Ramos (cell line): Measurements from ENCODE around the gene FOXD4L6.
"Not testable (repeated sequence)": the region's sequence is repeated elsewhere in the genome, so short reads cannot be mapped to it uniquely, and the experiment has no call there.

ENCODE experiments used
- in situ Hi-C: fragments of 300-500 bp; cut with MboI; formaldehyde crosslinking; loops from one replicate; pipeline ENCODE4 v1.14.3; 2022; ENCODE audit warnings: low sequenced_read_pairs; ENCODE audit not compliant: unreplicated experiment

The FOXD4L6 gene

DNA sequence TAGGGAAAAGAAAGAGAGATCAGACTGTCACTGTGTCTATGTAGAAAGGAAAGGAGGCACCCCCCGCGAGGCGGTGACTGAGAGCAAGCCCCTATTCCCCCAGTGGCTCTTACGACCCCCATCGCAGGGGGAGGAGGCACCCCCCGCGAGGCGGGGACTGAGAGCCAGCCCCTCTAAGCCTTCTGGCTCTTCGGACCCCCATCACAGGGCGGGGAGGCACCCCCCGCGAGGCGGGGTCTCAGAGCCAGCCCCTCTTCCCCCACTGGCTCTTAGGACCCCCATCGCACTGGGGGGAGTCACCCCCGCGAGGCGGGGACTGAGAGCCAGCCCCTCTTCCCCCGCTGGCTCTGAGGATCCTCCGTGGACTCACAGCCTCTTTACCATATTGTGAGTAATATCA, 23.9 kb downstream of the FOXD4L6 start:
- in situ Hi-C loops = not testable (repeated sequence)

DNA sequence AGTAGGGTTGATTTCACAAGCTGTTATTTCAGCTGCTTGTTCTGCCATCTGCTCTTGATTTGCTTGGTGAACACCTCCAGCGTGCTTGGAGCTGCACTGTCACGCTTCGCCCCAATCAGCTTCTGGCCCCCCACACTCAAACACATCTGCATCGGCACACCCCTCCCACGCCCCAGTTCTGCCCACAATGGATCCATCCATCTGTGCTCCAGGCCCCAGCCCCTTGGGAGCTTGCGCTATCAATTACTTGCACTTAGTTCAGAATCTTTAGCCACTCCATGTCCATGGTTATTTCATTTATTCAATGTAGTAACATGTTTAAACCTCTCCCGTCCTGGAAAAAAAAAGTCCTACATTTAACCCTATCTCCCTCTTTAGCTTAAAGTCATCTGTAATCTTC, 28.0 kb downstream of the FOXD4L6 start:
- in situ Hi-C loops = not testable (repeated sequence)

DNA sequence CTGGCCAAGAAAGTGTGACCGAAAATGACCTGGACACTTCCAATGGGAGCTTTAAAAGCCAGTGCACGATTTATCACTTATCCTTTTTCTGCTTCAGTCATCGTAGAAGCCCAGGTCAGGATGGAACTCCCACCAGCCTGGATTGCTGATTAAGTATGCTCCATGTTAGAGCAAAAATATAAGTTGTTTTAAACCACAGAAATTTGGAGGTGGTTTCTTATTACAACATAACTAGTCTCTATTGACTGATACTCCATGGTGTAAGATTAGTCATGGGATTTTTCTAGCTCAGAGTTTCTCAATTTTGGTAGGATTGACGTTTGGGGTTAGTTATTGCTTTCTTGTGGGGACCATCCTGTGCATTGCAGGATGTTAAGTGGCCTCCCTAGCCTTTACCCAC, 29.7 kb downstream of the FOXD4L6 start:
- in situ Hi-C loops = not testable (repeated sequence)

DNA sequence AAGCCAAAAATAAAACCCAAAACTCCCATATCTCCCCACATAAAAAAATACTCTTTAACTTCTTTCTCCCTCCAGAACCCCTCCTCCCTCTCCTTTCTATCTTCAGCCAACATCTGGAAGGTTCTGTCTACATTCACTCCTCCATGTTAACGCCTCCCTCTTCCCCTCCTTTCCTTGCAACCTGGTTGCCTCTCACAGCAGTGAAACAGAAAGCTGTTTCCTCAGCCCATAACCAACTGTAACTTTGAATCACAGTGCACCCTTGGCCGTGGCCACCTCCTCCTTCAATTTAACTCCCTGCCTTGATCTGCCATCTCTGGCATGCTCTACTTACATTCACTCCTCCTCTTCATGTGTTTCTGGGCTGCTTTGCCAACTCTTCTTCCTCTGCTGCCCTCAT, 33.4 kb downstream of the FOXD4L6 start:
- in situ Hi-C loops = not testable (repeated sequence)

DNA sequence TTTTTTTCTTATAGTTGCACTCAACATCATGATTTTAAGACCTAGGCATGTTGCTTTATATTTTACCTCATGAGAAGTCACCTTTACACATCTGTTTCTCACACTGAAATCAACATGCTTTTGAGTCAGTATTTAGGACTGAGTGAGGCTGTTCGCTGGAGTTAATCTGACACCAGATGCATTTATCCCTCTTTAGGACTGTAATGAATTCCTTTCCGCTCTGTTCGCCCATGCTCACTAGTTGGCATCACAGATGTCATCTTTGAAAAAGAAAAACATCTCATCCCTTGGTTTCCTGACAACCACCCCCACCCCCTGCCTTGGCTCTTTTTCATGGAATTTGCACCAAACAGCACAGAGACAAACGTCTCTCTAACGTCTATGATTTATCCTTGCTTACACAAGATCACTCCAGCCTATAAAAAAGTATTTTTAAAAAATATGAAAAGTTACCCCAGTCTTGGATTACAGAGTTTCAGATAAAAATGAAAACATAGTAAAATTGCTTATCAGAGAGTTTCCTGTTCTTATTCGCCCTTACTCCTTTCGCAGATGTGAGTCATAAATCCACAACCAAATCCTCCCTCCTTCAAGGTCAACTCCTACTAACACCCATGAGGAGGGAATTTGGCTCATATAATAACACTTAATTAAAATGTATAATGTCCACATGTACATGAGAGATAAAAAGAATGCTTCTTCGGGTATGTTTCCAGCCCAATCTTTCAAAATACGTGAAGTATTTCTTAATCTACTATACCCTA, 34.3 kb downstream of the FOXD4L6 start:
- in situ Hi-C loops = not testable (repeated sequence)

DNA sequence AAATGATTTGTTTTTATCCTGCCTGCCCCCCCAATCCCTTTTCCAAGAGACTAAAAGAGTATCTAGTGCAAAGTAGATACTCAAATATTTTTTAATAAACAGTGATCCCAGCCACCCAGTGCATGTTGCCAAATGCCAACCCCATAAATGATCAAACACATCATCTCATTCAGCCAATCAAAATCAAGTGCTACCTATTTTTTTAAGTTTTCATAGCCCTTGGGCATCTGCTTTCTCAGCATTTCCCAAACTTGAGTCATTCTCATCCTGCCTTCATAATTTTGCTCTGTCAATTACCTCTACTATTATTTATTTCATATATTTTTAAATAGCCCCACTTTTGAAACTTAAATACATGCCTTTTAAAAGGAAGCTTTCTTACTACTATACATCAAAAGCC, 37.6 kb downstream of the FOXD4L6 start:
- in situ Hi-C loops = not testable (repeated sequence)

DNA sequence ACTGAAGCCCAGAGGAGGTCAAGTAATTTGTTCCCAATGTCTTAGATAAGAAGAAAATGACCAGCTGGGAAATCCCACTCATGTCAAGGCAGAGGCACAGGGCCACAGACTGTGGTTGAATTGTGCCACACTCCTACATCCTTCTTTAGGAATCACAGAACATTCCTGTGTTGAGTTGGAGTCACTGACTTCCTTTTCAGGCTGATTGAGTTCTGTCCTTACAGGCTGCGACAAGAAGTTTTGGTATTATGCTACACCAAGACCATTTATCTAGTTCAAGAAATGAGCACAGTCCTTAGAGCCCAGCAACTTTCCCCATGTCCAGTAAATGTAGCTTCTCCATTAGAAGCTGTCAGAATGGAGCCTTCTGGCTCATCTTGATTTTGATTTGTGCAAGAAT, 38.1 kb downstream of the FOXD4L6 start:
- in situ Hi-C loops = not testable (repeated sequence)

DNA sequence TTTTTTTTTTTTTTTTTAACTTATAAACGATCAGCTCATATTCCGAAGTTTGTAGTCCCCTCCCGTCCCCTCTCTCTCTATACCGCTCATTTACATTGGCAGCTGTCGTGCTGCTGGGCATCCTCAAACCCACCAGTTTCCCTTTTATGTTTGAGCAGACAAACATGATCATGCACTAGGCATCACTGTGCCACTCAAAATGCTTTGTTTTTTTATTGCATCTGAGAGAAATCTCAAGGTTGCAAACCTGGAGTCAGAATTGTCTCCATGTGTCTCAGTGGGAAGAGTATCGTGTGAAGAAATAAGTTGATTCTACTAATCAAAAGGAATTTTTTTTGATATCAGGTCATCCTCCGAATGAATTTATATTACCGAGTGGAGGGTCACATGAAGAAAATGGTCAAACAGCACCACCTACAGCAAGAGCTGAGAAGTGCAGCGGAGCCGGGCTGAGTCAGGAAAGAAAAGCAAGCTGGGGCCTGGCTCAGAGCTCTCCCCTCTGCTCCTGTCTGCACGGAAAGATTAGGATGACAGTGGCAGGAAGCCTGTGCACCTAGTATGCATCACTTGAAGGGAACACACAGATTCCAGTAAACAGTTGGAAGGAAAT, 39.9 kb downstream of the FOXD4L6 start:
- in situ Hi-C loops = not testable (repeated sequence)

DNA sequence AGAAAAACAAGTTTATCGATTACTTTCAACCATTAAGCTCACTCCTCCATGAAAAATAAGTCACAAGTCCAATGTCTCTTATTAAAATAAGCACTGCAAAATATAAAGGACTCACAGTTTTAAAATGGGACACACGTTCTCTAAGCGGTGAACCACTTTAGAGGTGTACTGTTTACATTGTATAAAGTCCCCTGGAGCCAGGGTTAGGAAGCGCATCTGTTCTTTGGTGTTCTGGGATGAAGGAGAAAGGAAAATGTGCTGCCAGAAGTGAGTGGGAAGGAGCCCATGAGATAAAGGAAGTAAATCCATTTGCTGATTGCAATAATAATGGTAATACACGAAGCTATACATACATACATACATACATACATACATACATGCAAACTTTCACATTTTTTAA, 40.6 kb downstream of the FOXD4L6 start:
- in situ Hi-C loops = not testable (repeated sequence)

DNA sequence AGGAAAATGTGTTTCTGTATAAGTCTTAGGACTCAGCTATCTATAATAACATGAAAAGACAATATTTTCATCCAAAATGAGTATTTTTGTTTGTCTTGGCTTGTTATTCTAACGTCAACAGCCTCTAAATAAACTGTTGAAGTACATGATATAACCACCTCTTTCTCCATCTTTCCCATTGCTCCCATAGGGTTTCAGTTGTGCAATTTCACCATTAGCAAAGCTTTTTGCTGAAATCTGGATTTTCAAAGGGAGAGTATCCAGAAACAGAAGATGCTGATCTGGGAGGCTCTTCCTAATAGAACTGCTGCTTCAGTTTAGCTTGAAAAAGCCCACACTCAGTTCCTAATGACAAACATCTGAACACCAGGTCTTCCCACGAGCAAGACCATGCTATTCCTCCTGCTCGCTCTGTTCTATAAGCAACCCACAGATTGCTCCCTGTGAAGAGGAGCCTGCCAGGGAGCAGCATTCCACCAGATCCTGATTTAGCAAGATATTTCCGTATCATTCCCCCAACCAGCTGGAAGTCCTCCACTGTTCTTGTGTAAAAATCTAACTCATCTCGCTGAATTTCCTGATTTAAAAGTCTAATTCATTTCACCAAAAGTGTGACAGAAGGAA, 41.2 kb downstream of the FOXD4L6 start:
- in situ Hi-C loops = not testable (repeated sequence)

DNA sequence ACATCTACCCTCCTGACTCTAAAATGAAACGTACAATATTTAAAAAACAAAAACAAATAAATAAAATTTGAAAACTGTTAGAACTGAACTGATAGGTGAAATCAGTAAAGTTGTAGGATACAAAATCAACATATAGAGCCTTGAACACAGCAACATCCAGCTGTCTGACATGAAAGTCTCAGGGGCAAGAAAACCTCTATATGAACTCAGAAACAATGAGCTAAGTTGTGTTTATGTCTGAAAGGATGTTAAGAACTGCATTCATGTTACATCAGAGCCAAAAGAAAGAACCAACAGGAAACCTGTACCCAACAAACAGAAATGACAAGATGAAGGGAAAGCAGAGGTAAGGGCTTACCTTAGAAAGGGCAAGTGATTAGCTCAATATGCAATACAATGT, 41.8 kb downstream of the FOXD4L6 start:
- in situ Hi-C loops = not testable (repeated sequence)

DNA sequence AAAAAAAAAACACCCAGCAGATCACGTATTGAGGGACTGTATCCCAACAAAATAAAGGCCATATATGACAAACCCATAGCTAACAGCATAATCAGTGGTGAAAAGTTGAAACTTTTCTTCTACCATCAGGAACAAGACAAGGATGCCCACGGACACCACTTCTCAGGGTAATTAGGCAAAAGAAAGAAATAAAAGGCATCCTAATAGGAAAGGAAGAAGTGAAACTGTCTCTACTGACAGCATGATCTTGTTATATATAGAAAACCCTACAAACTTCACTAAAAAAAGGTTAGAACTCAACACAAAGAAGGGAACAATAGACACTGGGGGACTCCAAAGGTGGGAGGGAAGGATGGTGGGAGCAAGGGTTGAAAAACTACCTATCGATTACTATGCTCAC, 42.3 kb downstream of the FOXD4L6 start:
- in situ Hi-C loops = not testable (repeated sequence)

DNA sequence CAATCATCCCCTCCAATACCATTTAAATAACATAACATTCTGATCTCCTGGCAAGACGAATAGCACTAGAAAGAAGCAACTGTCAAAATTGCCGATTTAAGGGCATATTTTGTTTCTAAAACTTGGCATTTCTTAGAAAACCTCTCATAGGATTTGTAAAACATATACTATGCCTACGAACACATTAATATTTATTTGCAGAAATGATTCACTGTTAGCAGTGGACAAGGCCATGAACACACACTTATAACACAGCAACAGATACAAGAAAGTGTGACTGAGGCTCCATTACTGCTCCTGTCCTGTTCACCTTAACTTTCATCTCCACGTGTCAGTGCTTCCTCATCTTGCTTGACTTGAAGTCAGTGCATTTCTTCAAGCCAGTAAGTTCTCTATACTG, 46.1 kb downstream of the FOXD4L6 start:
- in situ Hi-C loops = not testable (repeated sequence)

DNA sequence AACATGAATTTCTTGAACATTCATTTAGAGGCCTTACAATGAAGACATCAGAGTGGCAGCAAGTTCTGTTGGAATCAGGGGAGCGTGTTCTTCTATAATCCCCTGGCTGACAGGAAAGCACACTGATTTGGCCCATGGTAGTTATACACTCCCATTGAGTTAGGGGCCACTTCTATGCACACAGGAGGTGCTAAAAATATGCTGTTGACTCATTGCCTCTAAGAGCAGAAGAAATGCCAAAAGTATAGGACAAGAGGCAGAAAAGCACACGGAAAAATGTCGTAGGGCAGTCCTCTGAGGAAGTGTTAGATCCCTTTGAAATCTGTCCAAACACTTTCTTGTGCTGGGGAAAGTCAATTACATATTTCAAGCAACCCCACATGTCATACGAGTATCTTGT, 49.0 kb downstream of the FOXD4L6 start:
- in situ Hi-C loops = not testable (repeated sequence)

DNA sequence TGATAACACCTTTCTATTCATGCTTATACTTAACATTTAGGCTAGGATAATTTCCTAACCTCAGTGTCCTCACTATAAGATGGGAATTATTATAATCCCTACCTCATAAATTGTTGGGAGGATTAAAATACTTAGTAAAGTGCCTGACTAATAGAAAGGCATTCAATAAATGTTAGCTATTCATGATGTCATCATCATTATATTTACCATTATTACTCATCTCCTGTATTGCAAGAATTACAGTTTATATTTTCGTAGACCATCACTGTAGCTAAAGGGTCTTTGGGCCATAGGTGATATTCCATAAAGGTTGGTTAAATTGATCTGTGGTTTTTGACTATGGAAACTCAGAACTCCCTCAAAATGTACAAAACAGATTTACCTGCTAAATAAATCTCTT, 50.9 kb downstream of the FOXD4L6 start:
- in situ Hi-C loops = not testable (repeated sequence)
